Spleen (tissue), 11 donors: ENCODE results near the gene IQSEC1. TPM values are rescaled to one million over a fixed set of nuclear protein-coding genes. Genes with fewer than 3 reads are reported as not detected.

Experiments
- DNase-seq: peaks from one replicate; pipeline ENCODE4 v3.0.0-alpha.2; 2020
- H3K27ac ChIP-seq, 8 donors: fragments of 200-600 bp; sonication (generic) in 7 of 8; 1 replicate in 4 of 8; 2 replicates in 4 of 8; pipeline versions ENCODE4 v1.5.0 to v1.8.0; 2016 to 2021; ENCODE audit warnings: inconsistent platforms in 4 of 8, mild to moderate bottlenecking in 4 of 8, moderate library complexity in 1 of 8
- H3K27me3 ChIP-seq, 7 donors: fragments of 200-600 bp; sonication (generic) in 6 of 7; replicated peaks in 1 of 7; 1 replicate in 4 of 7; 2 replicates in 3 of 7; pipeline versions ENCODE4 v1.5.0 to v1.8.0; 2016 to 2021; ENCODE audit warnings: inconsistent platforms in 3 of 7, mild to moderate bottlenecking in 1 of 7
- H3K36me3 ChIP-seq, 6 donors: fragments of 200-600 bp; sonication (generic) in 5 of 6; 1 replicate in 4 of 6; 2 replicates in 2 of 6; pipeline versions ENCODE4 v1.5.0 to v1.8.0; 2016 to 2021; ENCODE audit warnings: inconsistent platforms in 2 of 6
- H3K4me1 ChIP-seq, 6 donors: fragments of 200-600 bp; sonication (generic) in 5 of 6; 1 replicate in 3 of 6; 2 replicates in 3 of 6; pipeline versions ENCODE4 v1.5.0 to v1.8.0; 2016 to 2021; ENCODE audit warnings: inconsistent platforms in 3 of 6
- H3K4me3 ChIP-seq, 8 donors: fragments of 200-600 bp; sonication (generic) in 7 of 8; 1 replicate in 4 of 8; 2 replicates in 4 of 8; pipeline versions ENCODE4 v1.5.0 to v1.8.0; 2016 to 2021; ENCODE audit warnings: inconsistent platforms in 4 of 8, mild to moderate bottlenecking in 4 of 8, moderate library complexity in 2 of 8
- H3K9me3 ChIP-seq, 8 donors: fragments of 200-600 bp; sonication (generic) in 7 of 8; 1 replicate in 4 of 8; 2 replicates in 4 of 8; pipeline versions ENCODE4 v1.5.0 to v1.8.0; 2016 to 2021; ENCODE audit warnings: inconsistent platforms in 4 of 8
- POLR2A ChIP-seq, 3 donors: fragments of 450-650 bp; IDR thresholded peaks; one replicate each; pipeline ENCODE4 v1.5.1; 2017; ENCODE audit warnings: antibody characterized with exemption in 3 of 3, mild to moderate bottlenecking in 1 of 3
- POLR2AphosphoS5 ChIP-seq, 3 donors: sonication (generic); formaldehyde crosslinking; IDR thresholded peaks; one replicate each; pipeline ENCODE4 v1.5.1; 2017; ENCODE audit warnings: antibody characterized with exemption in 3 of 3
- WGBS, 5 donors: extraction: QIAGEN DNeasy Blood & Tissue Kit in 3 of 5; methylation state at CpG; one replicate each; pipeline versions ENCODE4 v1.1.5 to v1.1.7; 2013 to 2018; 5-methylcytosine and 5-hydroxymethylcytosine counted together
- intact Hi-C: fragments of 100-400 bp; cut with DNase I; formaldehyde crosslinking; loops from one replicate; pipeline ENCODE4 v1.15.0; 2023; ENCODE audit warnings: low total_unique reads
- polyA plus RNA-seq, 3 donors: library from polyadenylated mRNA; stranded (reverse); fragments of 200-250 nt; gene quantifications; one replicate each; pipeline ENCODE4 v1.2.1, GENCODE V29; 2013
- total RNA-seq, 7 donors: library from RNA; depleted of rRNA in 3 of 7; stranded (reverse); fragments of >200 nt in 3 of 7; fragmentation: NEBNext Ultra II Directional in 4 of 7; extraction: Animal tissue kit (Norgen Biotek cat#: 25700) in 4 of 7; gene quantifications; one replicate each; pipeline versions ENCODE4 v1.1.0 to v1.2.1, GENCODE V29; 2016 to 2021
- TF ChIP-seq, protein P1 (sequence below), 11 experiments: fragments of 200-600 bp in 7 of 11; fragments of 450-650 bp in 4 of 11; sonication (generic) in 4 of 11; IDR thresholded peaks in 8 of 11; conservative IDR thresholded peaks in 3 of 11; 1 replicate in 7 of 11; 2 replicates in 4 of 11; pipeline versions ENCODE4 v1.4.0 to v1.8.0; 2016 to 2021; ENCODE audit warnings: antibody characterized with exemption in 11 of 11, inconsistent platforms in 4 of 11, mild to moderate bottlenecking in 1 of 11
- donor health status: healthy with polysubstance abuse.
- donor health status: DM: no; HTN: no; CAD: no; lungs with moderate emphysema.
- donor health status: DM: no; HTN: no; CAD: no.
- donor health status: Bipolar disorder and iron deficiency.
- donor health status: healthy.
- donor health status: DM: no; HTN: no; CAD: no.
- donor health status: DM: yes; HTN: yes; CAD: no.

The IQSEC1 gene
- total and polyA plus RNA-seq, 10 donors: 23.0 to 170 (median 116) TPM

DNA sequence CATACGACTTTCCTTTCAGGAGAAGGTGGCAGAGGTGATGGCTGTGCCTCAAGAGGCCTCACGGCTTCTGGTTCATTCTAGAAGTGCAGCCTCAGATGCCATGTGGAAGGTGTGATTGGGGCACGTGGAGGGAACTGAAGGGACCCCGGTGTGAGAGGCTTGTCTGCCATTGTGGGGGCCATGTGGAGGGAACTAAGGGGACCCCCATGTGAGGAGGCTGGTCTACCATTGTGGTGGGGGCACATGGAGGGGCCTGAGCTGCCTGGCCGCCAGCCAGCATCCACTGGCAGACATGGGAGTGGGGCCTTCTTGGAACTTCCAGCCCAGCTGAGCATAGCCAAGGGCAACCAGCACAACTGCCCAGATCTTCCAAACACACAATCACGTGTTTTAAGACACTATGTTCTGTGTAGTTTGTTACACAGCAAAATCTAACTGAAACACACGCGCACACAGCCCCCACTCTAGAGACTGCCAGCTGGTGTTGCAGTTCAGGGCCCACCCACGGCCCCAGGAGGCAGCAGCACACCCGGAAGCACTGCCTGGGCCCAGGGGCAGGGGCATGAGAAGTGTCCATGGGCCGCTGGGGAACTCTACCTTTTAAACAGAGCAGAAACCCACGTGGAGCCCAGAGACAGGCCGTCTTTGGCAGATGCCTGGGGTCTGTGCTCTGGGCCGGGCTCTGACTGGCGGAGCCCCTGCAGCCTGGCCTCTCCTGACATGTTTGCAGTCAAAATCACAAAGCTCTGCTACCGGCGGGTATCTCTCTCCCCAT lies 66.8 kb downstream of the IQSEC1 start:
- Histone ChIP-seq H3K9me3 (no peaks in the 10 kb centered on the region), H3K27me3 (no peaks in the 10 kb centered on the region), H3K27ac (peak overlapping the region in 7 of 8 donors; percentile 17 to 99 (median 97)), H3K4me3 (peak overlapping the region in 1 of 8 donors; percentile 5), H3K36me3 (peaks cover 0 to 39% (median 2%) of the 10 kb centered on the region in 6 donors), H3K4me1 (peaks cover 79 to 100% (median 100%) of the 10 kb centered on the region in 6 donors)
- intact Hi-C loops: no loop called here
- WGBS, 5 donors: 82 to 87% (median 84%) methylated on average over 14 to 17 of the region's 17 CpGs
- peak; percentile 72 for DNase-seq
- TF ChIP-seq, protein P1, sequence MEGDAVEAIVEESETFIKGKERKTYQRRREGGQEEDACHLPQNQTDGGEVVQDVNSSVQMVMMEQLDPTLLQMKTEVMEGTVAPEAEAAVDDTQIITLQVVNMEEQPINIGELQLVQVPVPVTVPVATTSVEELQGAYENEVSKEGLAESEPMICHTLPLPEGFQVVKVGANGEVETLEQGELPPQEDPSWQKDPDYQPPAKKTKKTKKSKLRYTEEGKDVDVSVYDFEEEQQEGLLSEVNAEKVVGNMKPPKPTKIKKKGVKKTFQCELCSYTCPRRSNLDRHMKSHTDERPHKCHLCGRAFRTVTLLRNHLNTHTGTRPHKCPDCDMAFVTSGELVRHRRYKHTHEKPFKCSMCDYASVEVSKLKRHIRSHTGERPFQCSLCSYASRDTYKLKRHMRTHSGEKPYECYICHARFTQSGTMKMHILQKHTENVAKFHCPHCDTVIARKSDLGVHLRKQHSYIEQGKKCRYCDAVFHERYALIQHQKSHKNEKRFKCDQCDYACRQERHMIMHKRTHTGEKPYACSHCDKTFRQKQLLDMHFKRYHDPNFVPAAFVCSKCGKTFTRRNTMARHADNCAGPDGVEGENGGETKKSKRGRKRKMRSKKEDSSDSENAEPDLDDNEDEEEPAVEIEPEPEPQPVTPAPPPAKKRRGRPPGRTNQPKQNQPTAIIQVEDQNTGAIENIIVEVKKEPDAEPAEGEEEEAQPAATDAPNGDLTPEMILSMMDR (IDR thresholded peaks at IDR 0.05 in 8 of 11, conservative IDR thresholded peaks at IDR 0.05 in 3 of 11): no peak
- TF ChIP-seq POLR2A (IDR thresholded peaks at IDR 0.05): no peak
- peak in 1 of 3 donors; percentile 58 for TF ChIP-seq POLR2AphosphoS5 (IDR thresholded peaks at IDR 0.05)

DNA sequence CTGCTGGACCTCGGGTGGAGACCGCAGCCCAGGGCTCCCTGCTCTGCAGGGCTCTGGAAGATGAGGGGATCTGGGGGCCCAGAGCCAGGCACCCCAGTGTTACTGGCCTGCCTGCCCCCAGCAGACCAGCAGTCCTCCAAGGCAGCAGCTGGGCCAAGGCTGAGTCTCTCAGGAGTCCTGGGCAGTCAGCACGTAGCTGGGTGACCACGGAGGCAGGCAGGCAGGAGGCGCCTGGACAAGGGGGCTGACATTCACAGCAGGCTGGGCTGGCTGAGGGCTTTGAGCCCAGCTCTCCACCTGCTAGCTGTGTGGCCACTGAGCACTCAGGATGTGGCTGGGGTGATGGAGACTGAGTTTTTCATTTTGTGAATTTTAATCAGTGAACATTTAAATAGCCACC lies 67.9 kb downstream of the IQSEC1 start:
- DNase-seq: peak; percentile 82
- Histone ChIP-seq H3K27me3 (no peaks in the 10 kb centered on the region), H3K27ac (peak overlapping the region in 7 of 8 donors; percentile 16 to 99 (median 97)), H3K4me1 (peaks cover 76 to 100% (median 98%) of the 10 kb centered on the region in 6 donors), H3K36me3 (peaks cover 0 to 50% (median 6%) of the 10 kb centered on the region in 6 donors), H3K9me3 (no peaks in the 10 kb centered on the region), H3K4me3 (peak overlapping the region in 1 of 8 donors; percentile 15)
- WGBS, 5 donors: 69 to 87% (median 83%) methylated on average over 2 to 5 of the region's 5 CpGs
- peak in 2 of 3 donors; percentile 20 to 57 for TF ChIP-seq POLR2AphosphoS5 (IDR thresholded peaks at IDR 0.05)
- TF ChIP-seq, protein P1 (IDR thresholded peaks at IDR 0.05 in 8 of 11, conservative IDR thresholded peaks at IDR 0.05 in 3 of 11): no peak
- no peak for TF ChIP-seq POLR2A (IDR thresholded peaks at IDR 0.05)
- intact Hi-C loops: no loop called here

- Histone ChIP-seq H3K9me3 (no peaks in the 10 kb centered on the region), H3K27me3 (no peaks in the 10 kb centered on the region), H3K4me1 (peaks cover 67 to 100% (median 98%) of the 10 kb centered on the region in 6 donors), H3K36me3 (peaks cover 0 to 53% (median 6%) of the 10 kb centered on the region in 6 donors), H3K27ac (peak overlapping the region in 5 of 8 donors; percentile 38 to 99 (median 98)), H3K4me3 (peak overlapping the region in 1 of 8 donors; percentile 3)
- 77 to 88% (median 84%) methylated on average over 6 to 7 of the region's 7 CpGs for WGBS, 5 donors
- TF ChIP-seq POLR2A (IDR thresholded peaks at IDR 0.05) (no peak), POLR2AphosphoS5 (IDR thresholded peaks at IDR 0.05) (peak in 2 of 3 donors; percentile 27 to 29)
- TF ChIP-seq, protein P1 (IDR thresholded peaks at IDR 0.05 in 8 of 11, conservative IDR thresholded peaks at IDR 0.05 in 3 of 11): no peak
- intact Hi-C loops: no loop called here
- DNase-seq: peak; percentile 79
These were observed 68.9 kb downstream of the IQSEC1 start for GRCh38 chr3:13004376-13004775.

DNA sequence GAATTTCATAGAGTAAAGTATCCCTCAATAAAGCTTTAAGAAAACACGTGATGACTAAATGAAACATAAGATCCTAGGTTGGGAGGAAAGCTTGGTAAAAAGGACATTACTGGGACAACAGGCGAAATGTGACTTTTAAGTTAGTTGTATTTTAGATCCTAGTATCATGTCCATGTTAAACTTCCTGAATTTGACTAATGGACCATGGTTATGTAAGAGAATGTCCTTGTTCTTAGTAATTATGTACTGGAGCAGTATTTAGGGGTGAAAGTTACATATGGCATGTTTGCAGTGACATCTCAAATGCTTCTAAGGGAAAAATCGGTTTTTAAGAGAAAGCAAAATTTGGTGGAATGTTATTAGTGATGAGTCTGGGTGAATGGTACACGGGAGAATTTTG lies 69.6 kb downstream of the IQSEC1 start:
- Histone ChIP-seq H3K27ac (peak overlapping the region in 5 of 8 donors; percentile 62 to 99 (median 98)), H3K36me3 (peaks cover 0 to 50% (median 6%) of the 10 kb centered on the region in 6 donors), H3K9me3 (no peaks in the 10 kb centered on the region), H3K4me3 (no peak overlapping the region), H3K4me1 (peaks cover 61 to 100% (median 98%) of the 10 kb centered on the region in 6 donors), H3K27me3 (no peaks in the 10 kb centered on the region)
- WGBS, 5 donors: 67 to 88% (median 76%) methylated on average over 4 of the region's 4 CpGs
- TF ChIP-seq POLR2A (IDR thresholded peaks at IDR 0.05) (no peak), POLR2AphosphoS5 (IDR thresholded peaks at IDR 0.05) (no peak)
- TF ChIP-seq, protein P1 (IDR thresholded peaks at IDR 0.05 in 8 of 11, conservative IDR thresholded peaks at IDR 0.05 in 3 of 11): no peak
- intact Hi-C loops: no loop called here
- no peak for DNase-seq
